ENCODE measurements around the gene USP54. TPM values are rescaled to one million over a fixed set of nuclear protein-coding genes. Genes with fewer than 3 reads are reported as not detected.
"Not testable (repeated sequence)": the region's sequence is repeated elsewhere in the genome, so short reads cannot be mapped to it uniquely, and the experiment has no call there.

Gene USP54, protein sequence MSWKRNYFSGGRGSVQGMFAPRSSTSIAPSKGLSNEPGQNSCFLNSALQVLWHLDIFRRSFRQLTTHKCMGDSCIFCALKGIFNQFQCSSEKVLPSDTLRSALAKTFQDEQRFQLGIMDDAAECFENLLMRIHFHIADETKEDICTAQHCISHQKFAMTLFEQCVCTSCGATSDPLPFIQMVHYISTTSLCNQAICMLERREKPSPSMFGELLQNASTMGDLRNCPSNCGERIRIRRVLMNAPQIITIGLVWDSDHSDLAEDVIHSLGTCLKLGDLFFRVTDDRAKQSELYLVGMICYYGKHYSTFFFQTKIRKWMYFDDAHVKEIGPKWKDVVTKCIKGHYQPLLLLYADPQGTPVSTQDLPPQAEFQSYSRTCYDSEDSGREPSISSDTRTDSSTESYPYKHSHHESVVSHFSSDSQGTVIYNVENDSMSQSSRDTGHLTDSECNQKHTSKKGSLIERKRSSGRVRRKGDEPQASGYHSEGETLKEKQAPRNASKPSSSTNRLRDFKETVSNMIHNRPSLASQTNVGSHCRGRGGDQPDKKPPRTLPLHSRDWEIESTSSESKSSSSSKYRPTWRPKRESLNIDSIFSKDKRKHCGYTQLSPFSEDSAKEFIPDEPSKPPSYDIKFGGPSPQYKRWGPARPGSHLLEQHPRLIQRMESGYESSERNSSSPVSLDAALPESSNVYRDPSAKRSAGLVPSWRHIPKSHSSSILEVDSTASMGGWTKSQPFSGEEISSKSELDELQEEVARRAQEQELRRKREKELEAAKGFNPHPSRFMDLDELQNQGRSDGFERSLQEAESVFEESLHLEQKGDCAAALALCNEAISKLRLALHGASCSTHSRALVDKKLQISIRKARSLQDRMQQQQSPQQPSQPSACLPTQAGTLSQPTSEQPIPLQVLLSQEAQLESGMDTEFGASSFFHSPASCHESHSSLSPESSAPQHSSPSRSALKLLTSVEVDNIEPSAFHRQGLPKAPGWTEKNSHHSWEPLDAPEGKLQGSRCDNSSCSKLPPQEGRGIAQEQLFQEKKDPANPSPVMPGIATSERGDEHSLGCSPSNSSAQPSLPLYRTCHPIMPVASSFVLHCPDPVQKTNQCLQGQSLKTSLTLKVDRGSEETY (N-terminal part only)
- 5.3 and 5.8 TPM in 2 replicates for total RNA-seq

DNA sequence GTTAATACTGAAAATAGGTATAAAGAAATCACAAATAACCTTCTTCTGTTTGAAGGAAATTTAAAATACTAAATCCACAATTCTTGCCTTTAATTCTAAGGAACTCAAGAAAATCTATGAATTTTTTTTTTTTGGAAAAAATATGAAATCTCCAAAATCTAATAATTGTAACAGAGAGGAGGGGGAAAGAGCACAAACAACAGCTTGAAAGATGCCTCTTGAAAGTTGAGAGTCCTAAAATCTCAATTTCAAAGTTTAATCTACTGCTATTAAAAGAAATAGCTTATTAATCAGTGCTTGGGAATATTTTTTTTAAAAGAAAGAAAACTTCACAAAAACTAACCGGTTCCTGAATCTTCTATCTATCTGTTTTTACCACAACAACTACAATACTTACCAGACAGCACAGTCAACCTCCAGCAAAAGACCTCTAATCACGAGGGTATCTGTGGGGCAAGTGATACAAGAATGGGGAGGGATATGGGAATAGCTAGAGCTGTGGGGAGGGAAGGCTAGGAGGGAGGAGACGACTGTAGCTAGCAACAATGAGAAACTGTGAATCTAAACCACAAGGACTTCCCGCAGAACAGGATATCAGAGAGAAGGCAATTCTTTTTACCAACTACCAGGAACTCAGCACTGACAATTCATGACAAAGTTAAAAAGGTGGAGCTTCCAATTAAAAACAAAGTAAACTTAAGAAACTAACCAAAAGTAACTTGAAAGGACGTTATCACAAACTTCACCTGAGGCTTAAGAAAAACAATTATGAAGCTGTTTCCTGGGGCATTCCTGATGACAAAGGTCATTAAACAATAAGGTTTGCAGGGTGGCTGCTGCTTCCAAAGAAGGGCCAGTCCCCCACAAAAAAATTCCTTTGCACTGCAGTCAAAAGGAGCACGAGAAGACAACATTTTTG lies at the start of gene USP54:
Gene USP54, minus strand, starts transcription at position 462 of the 919 bp plus-strand sequence. CDS start 15,684 bp downstream, outside the sequence.
- DNase-seq (ENCODE audit: low read depth, low spot score) = no peak

DNA sequence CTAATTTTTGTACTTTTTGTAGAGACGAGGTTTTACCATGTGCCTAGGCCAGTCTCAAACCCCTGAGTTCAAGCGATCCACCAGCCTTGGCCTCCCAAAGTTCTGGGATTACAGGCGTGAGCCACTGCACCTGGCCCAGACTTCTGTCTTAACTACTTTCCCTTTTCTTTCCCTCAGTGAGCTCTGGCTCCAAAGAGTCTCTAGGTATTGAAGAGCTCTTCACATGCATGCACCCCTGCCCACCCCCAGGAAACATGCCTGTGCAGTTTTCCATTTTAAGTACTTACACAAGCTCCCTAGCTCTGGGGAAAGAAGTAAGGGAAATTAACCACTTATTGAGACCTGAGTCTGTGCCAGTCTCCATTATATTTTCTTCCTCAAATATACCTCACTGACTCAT lies 48.1 kb upstream of the USP54 start:
- no peak for DNase-seq (ENCODE audit: low read depth, low spot score)

DNA sequence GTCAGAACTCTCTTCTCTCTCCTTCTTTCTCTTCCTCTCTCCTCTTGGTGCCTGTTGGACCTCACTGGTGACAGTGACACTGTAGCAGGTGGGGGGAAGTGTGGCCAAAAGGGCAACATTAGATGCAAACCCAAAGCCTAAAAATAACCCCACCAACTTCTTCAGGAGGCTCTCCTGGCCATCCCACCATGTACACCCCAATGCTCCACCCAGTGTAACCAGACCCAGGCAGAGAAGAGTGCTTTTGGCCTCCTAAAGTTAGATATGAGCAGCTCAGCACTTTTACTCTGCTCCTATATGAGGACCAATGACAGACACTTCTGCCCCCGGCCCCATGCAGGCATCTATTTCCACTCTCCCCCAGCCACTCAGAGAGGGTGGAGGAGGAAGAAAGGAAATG lies 44.6 kb upstream of the USP54 start:
- DNase-seq (ENCODE audit: low read depth, low spot score) = no peak

DNA sequence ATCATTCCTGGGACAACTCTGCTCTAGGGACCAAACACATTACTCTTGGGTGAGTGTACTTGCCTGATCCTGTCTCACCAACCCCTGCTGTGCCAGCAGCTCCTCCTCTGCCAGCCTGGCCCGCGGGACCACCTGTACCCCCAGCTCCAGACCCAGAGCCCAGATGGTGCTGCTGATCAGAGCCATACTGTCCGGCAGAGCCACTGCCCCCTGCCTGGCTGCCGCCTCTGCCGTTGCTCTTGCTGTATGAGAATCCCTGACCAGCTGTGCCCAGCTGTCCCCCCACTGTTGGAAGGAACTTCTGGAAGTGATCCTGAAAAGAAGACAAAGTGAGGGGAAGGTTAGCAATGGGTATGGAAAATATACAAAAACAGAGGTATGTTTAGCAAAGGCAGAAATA lies 43.3 kb upstream of the USP54 start:
- no peak for DNase-seq (ENCODE audit: low read depth, low spot score)

DNA sequence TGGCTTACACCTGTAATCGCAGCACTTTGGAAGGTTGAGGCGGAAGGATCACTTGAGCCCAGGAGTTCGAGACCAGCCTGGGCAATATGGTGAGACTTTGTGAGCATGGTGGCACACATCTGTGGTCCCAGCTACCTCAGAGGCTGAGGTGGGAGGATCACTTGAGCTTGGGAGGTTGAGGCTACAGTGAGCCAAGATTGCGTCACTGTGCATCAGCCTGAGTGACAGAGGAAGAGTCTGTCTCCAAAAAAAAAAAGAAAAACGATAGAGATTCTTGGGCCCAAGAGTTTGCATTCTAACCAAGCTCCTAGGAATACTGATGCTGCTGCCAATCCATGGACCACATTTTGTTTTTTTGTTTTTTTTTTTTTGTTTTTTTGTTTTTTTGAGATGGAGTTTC lies 38.0 kb upstream of the USP54 start:
- DNase-seq (ENCODE audit: low read depth, low spot score) = no peak

DNA sequence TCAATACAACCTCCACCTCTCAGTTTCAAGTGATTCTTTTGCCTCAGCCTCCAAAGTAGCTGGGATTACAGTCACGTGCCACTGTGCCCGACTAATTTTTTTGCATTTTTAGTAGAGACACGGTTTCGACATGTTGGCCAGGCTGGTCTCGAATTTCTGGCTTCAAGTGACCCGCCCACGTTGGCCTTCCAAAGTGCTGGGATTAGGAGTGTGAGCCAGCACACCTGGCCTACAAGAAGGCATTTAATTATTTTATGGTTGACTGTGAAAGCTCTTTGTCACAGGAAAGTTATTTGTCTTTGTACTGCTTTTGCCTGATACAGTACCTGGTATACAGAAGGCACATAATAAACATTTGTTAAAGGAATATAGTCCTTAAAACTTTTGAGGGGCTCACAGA lies 37.3 kb upstream of the USP54 start:
- no peak for DNase-seq (ENCODE audit: low read depth, low spot score)

DNA sequence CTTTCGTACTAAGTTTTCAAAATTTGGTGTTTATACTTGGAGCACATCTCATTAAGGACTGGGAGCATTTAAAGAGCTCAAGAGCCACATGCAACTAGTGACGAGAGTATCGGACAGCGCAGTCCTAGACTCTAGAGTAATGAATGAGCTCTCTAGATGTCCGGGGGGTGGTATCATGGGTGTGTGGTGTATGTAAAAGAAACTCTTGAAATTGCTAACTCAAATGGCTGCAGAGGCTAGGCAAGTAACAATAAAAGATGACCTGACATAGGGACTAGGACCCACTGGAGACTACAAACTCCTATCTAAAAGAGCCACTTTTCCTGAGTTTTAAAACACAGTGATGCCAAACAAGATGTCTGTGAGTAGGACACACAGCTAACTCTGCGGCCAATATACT lies 36.2 kb upstream of the USP54 start:
- DNase-seq (ENCODE audit: low read depth, low spot score) = no peak

DNA sequence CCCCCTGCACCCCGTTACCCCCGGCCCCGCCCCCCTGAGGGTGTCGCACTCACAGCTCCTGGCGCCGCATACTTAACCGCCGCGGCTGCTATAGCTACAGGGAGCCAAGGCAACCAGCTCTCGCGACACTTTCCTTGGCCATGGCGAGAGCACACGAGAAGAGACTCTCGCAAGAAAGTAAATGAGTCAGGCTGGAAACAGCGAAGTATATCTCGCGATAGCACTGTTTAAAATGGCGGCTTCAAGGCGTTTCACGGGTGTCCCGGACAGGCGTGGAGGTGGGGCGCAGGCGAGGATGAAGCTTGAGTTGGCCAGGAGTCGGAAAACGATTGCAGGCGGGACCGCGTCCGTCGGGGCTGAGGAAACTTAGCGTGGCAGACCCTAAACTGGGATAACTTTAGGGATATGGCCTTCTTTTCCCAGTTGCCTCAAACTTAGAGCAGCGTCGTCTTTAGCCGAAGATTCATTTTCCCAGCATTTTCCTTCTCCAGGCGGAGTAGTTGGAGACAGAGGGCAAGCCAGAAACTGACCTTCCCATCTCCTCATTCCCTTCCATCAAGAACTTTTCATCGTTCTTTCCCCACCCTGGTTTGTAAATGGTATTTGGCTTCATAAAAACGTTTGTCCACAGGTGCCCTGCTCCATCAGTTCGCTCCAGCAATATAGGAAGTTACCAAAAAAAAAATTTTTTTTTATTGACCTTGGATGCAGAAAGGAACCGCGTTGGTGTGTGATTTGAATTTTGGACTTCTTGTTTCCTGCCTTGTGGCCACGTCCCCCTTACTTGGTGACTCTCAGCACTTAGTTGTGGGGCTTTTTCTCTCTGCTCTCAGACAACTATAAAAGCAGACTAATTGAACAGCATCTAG lies 35.0 kb upstream of the USP54 start:
- DNase-seq (ENCODE audit: low read depth, low spot score) = peak; percentile 90

DNA sequence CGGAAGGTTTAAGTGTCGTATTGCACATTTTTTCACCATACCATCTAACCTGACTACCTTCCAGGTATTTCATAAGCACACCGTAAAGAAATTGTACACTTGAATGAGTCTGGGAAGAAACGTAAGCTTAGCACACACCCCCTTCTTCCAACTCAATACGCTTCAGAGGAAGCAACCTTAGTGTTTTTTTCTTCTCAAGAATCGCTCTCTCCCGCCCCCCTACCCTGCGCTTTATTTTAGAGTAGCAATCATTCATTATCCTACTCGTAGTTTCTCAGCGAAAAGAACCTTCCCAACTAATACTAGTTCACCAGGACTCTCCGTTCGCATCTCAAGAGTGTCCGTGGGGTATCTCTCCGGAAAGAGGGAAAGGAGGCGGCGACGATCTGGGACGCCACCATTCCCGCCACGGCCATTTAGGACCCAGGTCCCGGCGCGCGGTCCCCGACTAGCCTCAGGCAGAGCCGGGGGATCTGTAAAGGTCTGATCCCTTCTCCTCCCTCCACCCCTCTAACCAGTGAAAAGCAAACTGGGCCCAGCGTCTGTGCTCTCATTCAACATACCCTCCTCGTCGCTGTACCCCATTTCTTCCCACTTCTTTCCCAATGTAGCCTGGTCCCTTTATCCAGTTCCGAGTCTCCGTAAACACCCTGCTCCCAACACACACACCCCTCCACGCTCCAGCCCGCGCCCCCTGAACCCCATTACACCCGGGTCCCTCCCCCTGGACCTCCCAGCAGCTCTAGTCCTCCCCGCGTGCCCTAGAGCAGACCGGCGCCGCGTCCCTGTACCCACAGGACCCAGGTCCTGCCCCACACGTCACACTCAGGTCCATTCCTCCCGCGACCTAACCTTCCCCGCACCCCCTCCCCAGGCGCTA lies 34.1 kb upstream of the USP54 start:
- DNase-seq (ENCODE audit: low read depth, low spot score) = no peak

DNA sequence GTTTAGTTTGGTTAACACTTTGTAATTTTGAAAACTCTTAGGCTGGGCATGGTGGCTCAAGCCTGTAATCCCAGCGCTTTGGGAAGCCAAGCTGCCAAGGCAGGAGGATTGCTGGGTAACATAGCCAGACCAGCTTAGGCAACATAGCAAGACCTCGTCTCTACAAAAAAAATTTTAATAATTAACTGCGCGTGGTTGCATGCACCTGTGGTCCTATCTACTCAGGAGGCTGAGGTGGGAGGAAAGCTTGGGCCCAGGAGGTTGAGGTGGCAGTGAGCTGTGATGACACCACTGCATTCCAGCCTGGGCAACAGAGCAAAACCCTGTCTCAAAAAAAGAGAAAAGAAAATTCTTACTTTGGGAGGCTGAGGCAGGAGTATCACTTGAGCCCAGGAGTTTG lies 31.9 kb upstream of the USP54 start:
- DNase-seq (ENCODE audit: low read depth, low spot score) = no peak

DNA sequence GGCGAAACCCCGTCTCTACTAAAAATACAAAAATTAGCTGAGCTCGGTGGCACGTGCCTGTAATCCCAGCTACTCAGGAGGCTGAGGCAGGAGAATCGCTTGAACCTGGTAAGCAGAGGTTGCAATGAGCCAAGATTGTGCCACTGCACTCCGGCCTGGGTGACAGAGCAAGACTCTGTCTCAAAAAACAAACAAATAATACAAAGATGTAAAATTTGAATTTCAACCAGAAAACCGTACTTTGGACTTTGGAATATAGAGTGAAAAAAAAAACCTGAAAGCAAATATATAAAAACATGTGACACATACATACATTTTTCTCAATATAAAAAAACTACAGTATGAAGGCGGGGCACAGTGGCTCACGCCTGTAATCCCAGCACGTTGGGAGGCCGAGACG lies 29.8 kb upstream of the USP54 start:
- not testable (repeated sequence) for DNase-seq (ENCODE audit: low read depth, low spot score)

DNA sequence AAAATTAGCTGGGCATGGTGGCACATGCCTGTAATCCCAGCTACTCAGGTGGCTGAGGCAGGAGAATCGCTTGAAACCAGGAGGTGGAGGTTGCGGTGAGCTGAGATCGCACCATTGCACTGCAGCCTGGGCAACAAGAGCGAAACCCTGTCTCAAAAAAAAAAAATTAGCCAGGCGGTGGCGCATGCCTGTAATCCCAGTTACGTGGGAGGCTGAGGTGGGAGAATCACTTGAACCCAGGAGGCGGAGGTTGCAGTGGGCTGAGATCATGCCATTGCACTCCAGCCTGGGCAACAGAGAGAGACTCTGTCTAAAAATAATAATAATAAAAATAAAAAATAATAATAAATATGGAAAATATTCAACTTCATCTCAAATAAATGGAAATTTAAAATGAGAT lies 26.0 kb upstream of the USP54 start:
- DNase-seq (ENCODE audit: low read depth, low spot score) = not testable (repeated sequence)

DNA sequence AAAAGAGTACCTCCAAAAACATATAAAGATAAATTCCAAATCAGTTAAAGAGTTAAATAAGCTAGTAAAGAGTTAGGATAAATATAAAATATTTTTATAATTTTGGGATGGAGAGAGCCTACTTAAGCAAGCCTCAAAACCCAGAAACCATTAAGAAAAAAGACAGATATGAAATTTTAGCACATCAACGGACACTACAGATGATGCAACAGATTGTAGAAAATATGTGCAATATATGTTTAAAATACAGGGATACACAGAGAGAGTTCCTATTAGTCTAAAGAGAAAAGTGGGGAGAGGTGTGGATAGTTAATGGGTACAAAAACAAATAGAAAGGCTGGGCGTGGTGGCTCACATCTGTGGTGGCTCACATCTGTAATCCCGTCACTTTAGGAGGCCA lies 23.6 kb upstream of the USP54 start:
- DNase-seq (ENCODE audit: low read depth, low spot score) = no peak

DNA sequence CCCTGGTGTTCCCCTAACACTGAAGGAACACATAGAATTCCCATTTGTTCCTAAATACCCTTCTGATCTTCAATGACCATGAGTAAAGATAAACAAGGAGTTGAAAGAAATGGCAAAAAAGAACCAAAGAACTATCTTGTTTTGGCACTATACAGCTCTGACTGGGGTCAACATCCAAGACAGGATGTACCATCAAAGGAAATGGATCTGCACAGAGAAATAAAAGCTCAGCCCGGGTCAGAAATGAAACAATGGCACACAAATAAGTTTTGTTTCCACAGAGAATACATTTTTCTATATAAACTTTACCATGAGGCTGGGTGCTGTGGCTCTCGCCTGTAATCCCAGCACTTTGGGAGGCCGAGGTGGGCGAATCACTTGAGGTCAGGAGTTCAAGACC lies 18.0 kb upstream of the USP54 start:
- DNase-seq (ENCODE audit: low read depth, low spot score) = no peak

DNA sequence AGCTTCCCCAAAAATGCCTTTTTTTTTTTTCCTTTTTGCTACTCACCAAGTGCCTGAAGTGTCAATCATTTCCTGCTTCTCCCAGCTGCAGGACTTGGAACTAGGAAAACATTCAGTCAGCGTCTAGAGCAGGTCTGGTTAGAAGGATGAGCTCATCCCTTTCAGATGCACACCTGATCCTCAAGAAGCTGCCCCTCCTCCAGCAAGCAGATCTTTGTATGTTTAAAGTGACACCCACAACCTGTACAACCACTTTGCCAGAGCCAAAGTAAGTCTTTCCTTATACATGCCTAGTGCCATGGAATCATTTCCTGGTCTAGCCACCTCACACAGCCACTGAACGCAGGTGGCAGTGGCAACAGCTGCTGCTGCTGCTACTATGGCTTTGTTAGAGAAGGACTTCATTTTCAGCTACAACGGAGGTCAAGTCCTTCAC lies 10.4 kb upstream of the USP54 start:
- no peak for DNase-seq (ENCODE audit: low read depth, low spot score)

DNA sequence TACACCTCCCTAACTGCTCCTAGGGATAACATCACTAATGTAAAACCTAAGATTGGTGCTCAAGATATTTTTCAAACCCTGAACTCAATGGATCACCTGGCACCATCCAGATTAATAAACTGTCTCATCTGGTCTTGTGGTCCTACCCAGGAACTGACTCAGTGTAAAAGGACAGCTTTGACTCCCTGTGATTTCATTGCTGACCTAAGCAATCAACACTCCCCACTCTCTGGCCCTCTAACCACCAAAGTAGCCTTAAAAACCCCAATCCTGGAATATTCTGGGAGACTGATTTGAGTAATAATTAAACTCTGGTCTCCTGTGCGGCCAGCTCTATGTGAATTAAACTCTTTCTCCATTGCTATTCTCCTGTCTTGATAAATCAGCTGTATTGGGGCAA lies 6.2 kb upstream of the USP54 start:
- no peak for DNase-seq (ENCODE audit: low read depth, low spot score)

DNA sequence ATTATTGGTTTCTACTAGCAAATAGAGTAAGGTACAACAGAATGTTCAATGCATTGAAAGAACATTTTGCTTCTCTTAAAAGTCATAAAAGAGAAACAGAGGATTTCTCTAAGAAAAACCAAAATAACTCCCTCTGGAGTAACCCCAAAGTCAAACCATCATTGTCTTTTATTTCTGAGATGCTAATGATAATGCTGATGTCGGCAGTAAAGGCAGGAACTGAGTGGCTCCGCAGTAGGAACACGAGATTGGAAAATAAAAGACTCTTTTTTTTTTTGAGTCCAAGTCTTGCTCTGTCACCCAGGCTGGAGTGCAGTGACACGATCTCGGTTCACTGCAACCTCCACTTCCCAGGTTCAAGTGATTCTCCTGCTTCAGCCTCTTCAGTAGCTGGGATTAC lies 2.7 kb upstream of the USP54 start:
- no peak for DNase-seq (ENCODE audit: low read depth, low spot score)

DNA sequence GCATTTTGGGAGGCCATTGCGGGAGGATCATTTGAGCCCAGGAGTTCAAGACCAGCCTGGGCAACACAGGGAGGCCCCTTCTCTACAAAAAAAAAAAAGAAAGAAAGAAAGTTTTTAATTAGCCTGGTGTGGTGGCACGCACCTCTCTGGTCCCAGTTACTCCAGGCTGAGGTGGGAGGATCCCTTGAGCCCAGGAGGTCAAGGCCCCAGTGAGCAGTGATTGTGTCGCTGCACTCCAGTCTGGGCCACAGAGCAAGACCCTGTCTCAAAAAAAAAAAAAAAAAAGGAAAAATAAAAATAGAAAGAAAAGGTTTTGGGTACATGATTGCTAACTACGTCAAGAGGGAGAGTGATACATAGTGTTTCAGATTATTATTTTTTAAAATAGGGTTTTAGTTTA lies 2.0 kb upstream of the USP54 start:
- no peak for DNase-seq (ENCODE audit: low read depth, low spot score)
